A549 (cell line): ENCODE data around the gene TMOD4. TPM values are rescaled to one million over a fixed set of nuclear protein-coding genes. Genes with fewer than 3 reads are reported as not detected.

Source experiments
- ATAC-seq, 2 experiments: fragments of 200-7000 bp in 1 of 2; fragments of >200 bp in 1 of 2; cut with Nextera tagmentation in 1 of 2; cut with Tn5 transposase in 1 of 2; 3 replicates each; pipeline versions ENCODE4 v1.8.0 to v1.9.1; 2018 to 2020; ENCODE audit warnings: mild to moderate bottlenecking in 1 of 2, moderate library complexity in 1 of 2
- CTCF ChIA-PET: fragments of 300-600 bp; sonication (Branson Sonifier 250); formaldehyde crosslinking; extraction: SDS; loops from one replicate; lab custom pipeline; 2021; ENCODE audit warnings: antibody characterized with exemption, inconsistent platforms; lab: Yijun Ruan, JAX
- POLR2A ChIA-PET: fragments of 350-600 bp; formaldehyde crosslinking; extraction: SDS; loops from one replicate; lab custom pipeline; 2021; ENCODE audit warnings: antibody characterized with exemption, inconsistent platforms; lab: Yijun Ruan, JAX
- DNase-seq, 2 experiments: peaks; one replicate each; pipeline versions ENCODE4 v3.0.0 to v3.0.0-alpha.2; 2011 to 2016; ENCODE audit warnings: low read depth in 1 of 2, low spot score in 1 of 2
- FAIRE-seq: peaks from 2 replicates; lab custom pipeline; 2011; peaks lifted over from hg19 to GRCh38; lab: Jason Lieb, UNC
- H3K27ac ChIP-seq, 2 experiments: fragments of >200 bp; sonication (Bioruptor Twin); formaldehyde crosslinking; 3 replicates each; pipeline ENCODE4 v1.5.1; 2016 to 2017
- H3K4me1 ChIP-seq: fragments of >200 bp; sonication (Bioruptor Twin); formaldehyde crosslinking; 3 replicates; pipeline ENCODE4 v1.6.1; 2016
- H3K4me2 ChIP-seq: fragments of >200 bp; sonication (Bioruptor Twin); formaldehyde crosslinking; 3 replicates; pipeline ENCODE4 v1.6.1; 2016
- H3K4me3 ChIP-seq: fragments of >200 bp; sonication (Bioruptor Twin); formaldehyde crosslinking; 3 replicates; pipeline ENCODE4 v1.5.1; 2016
- H3K9me3 ChIP-seq: fragments of >200 bp; sonication (Bioruptor Twin); formaldehyde crosslinking; 3 replicates; pipeline ENCODE4 v1.6.1; 2016
- BCL3 ChIP-seq: fragments of >200 bp; sonication (Bioruptor Twin); formaldehyde crosslinking; IDR thresholded peaks from 3 replicates; pipeline ENCODE4 v1.6.1; 2016
- CBX2 ChIP-seq: fragments of 200-600 bp; sonication (generic); IDR thresholded peaks from 2 replicates; pipeline ENCODE4 v1.6.1; 2016; ENCODE audit warnings: low read depth, mild to moderate bottlenecking, borderline replicate concordance
- CBX8 ChIP-seq: fragments of 200-600 bp; sonication (generic); IDR thresholded peaks from 2 replicates; pipeline ENCODE4 v1.6.1; 2016
- CTCF ChIP-seq: fragments of >200 bp; sonication (Bioruptor Twin); formaldehyde crosslinking; IDR thresholded peaks from 3 replicates; pipeline ENCODE4 v1.5.1; 2016
- E2F6 ChIP-seq: IDR thresholded peaks from 2 replicates; pipeline ENCODE4 v1.6.1; 2012; ENCODE audit warnings: low read depth, borderline replicate concordance
- EP300 ChIP-seq, 2 experiments: fragments of >200 bp; sonication (Bioruptor Twin); formaldehyde crosslinking; IDR thresholded peaks; 2 replicates in 1 of 2; 3 replicates in 1 of 2; pipeline ENCODE4 v1.6.1; 2016 to 2017
- ESRRA ChIP-seq: fragments of 150-350 bp; IDR thresholded peaks from 2 replicates; pipeline ENCODE4 v1.6.1; 2014; ENCODE audit warnings: mild to moderate bottlenecking, low read length, borderline replicate concordance
- FOSL2 ChIP-seq, 2 experiments: fragments of 450-650 bp in 1 of 2; fragments of >200 bp in 1 of 2; sonication (Bioruptor Twin) in 1 of 2; formaldehyde crosslinking; IDR thresholded peaks; 2 replicates each; pipeline versions ENCODE4 v1.5.0 to v1.6.1; 2016 to 2020; ENCODE audit warnings: mild to moderate bottlenecking in 1 of 2, moderate library complexity in 1 of 2
- GATA3 ChIP-seq: IDR thresholded peaks from 2 replicates; pipeline ENCODE4 v1.6.1; 2012; ENCODE audit warnings: borderline replicate concordance
- HDAC2 ChIP-seq: fragments of 200-600 bp; sonication (generic); IDR thresholded peaks from 2 replicates; pipeline ENCODE4 v1.6.1; 2016
- HES2 ChIP-seq: fragments of >200 bp; sonication (Bioruptor Twin); formaldehyde crosslinking; IDR thresholded peaks from 2 replicates; pipeline ENCODE4 v1.6.1; 2016
- HOXA7 ChIP-seq: fragments of 250-450 bp; sonication (Bioruptor Pico); IDR thresholded peaks from 2 replicates; pipeline ENCODE4 v1.5.0; 2020; ENCODE audit warnings: mild to moderate bottlenecking, moderate library complexity
- HOXB13 ChIP-seq: fragments of 250-450 bp; sonication (Bioruptor Pico); IDR thresholded peaks from 2 replicates; pipeline ENCODE4 v1.5.0; 2020; ENCODE audit warnings: low read depth, mild to moderate bottlenecking, moderate library complexity
- JUN ChIP-seq, 2 experiments: fragments of >200 bp; sonication (Bioruptor Twin); formaldehyde crosslinking; IDR thresholded peaks; 2 replicates in 1 of 2; 3 replicates in 1 of 2; pipeline ENCODE4 v1.6.1; 2016 to 2017
- MAX ChIP-seq: IDR thresholded peaks from 2 replicates; pipeline ENCODE4 v1.6.1; 2012
- MAZ ChIP-seq: fragments of 150-350 bp; IDR thresholded peaks from 2 replicates; pipeline ENCODE4 v1.6.1; 2014; ENCODE audit warnings: antibody characterized with exemption, low read depth, low read length, borderline replicate concordance
- MYC ChIP-seq: IDR thresholded peaks from 2 replicates; pipeline ENCODE4 v1.6.1; 2012; ENCODE audit warnings: mild to moderate bottlenecking, inconsistent platforms, low read length, improper control_type of control experiment, borderline replicate concordance
- NFE2L2 ChIP-seq: fragments of 150-350 bp; conservative IDR thresholded peaks from 2 replicates; pipeline ENCODE4 v1.6.1; 2014; ENCODE audit warnings: low read length
- NPAS2 ChIP-seq: fragments of 250-450 bp; sonication (Bioruptor Pico); IDR thresholded peaks from 2 replicates; pipeline ENCODE4 v1.8.0; 2022; ENCODE audit warnings: mild to moderate bottlenecking, moderate library complexity, borderline replicate concordance
- POLR2A ChIP-seq: IDR thresholded peaks from 2 replicates; pipeline ENCODE4 v1.6.1; 2012; ENCODE audit warnings: mild to moderate bottlenecking, low read length
- POLR2AphosphoS2 ChIP-seq: conservative IDR thresholded peaks from 2 replicates; pipeline ENCODE4 v1.6.1; 2012; ENCODE audit warnings: low read length, improper control_type of control experiment, inconsistent platforms
- REST ChIP-seq: fragments of 200-600 bp; sonication (generic); IDR thresholded peaks from 2 replicates; pipeline ENCODE4 v1.6.1; 2016; ENCODE audit warnings: antibody characterized with exemption, mild to moderate bottlenecking, moderate library complexity
- RFX5 ChIP-seq: fragments of 450-650 bp; IDR thresholded peaks from 2 replicates; pipeline ENCODE4 v1.7.1; 2014; ENCODE audit warnings: antibody characterized with exemption, mild to moderate bottlenecking, moderate library complexity
- RNF2 ChIP-seq: fragments of 200-600 bp; sonication (generic); IDR thresholded peaks from 2 replicates; pipeline ENCODE4 v1.6.1; 2016; ENCODE audit warnings: low read depth, mild to moderate bottlenecking, antibody characterized with exemption, moderate library complexity, borderline replicate concordance
- SREBF2 ChIP-seq: fragments of 450-650 bp; IDR thresholded peaks from 2 replicates; pipeline ENCODE4 v1.6.1; 2014; ENCODE audit warnings: mild to moderate bottlenecking, moderate library complexity
- TP53 ChIP-seq: fragments of 250-450 bp; sonication (Bioruptor Pico); IDR thresholded peaks from 2 replicates; pipeline ENCODE4 v1.5.0; 2021; ENCODE audit warnings: mild to moderate bottlenecking, moderate library complexity
- ZC3H11A ChIP-seq: fragments of 450-650 bp; IDR thresholded peaks from 2 replicates; pipeline ENCODE4 v1.6.1; 2014; ENCODE audit warnings: antibody characterized with exemption, mild to moderate bottlenecking
- ZSCAN20 ChIP-seq: fragments of 250-450 bp; sonication (Bioruptor Pico); IDR thresholded peaks from 2 replicates; pipeline ENCODE4 v1.8.0; 2022; ENCODE audit warnings: mild to moderate bottlenecking, moderate library complexity
- WGBS: methylation state at CpG from one replicate; pipeline ENCODE4 v1.1.6; 2017; ENCODE audit errors: missing lambda C conversion rate; 5-methylcytosine and 5-hydroxymethylcytosine counted together
- polyA plus RNA-seq, 4 experiments: library from polyadenylated mRNA; depleted of rRNA in 3 of 4; stranded (reverse); fragments of >200 nt; fragmentation: RNase III in 1 of 4; extraction: RNeasy Plus Mini Kit Qiagen cat#74134 plus additional on column Dnase treatment in 1 of 4; gene quantifications; 2 replicates in 3 of 4; 3 replicates in 1 of 4; pipeline ENCODE4 v1.2.3, GENCODE V29; 2011 to 2017

TMOD4 gene
- polyA plus RNA-seq, 2 of the 4 experiments (the other 2 are of a cell fraction), result 0.30 to 0.49 TPM

- no peak for TF ChIP-seq ZSCAN20
These were observed 45.8 kb upstream of the TMOD4 start (continued) for GRCh38 chr1:151221616-151222015.

GRCh38 chr1:151213560-151213959 is 37.8 kb upstream of the TMOD4 start:
- no peak for TF ChIP-seq RNF2
- no peak for TF ChIP-seq HDAC2
- no peak for TF ChIP-seq ESRRA
- TF ChIP-seq HES2, result no peak
- TF ChIP-seq ZC3H11A, result no peak
- TF ChIP-seq NPAS2 (CRISPR knock-in tag), result no peak
- no peak for TF ChIP-seq MAX
- TF ChIP-seq REST, result no peak
- no peak for TF ChIP-seq TP53
- TF ChIP-seq SREBF2, result no peak
- TF ChIP-seq JUN (IDR thresholded peaks at IDR 0.05), result no peak
- no peak for TF ChIP-seq ZSCAN20
- no peak for TF ChIP-seq FOSL2 (IDR thresholded peaks at IDR 0.05)
- no peak for TF ChIP-seq FOSL2 (CRISPR knock-in tag; IDR thresholded peaks at IDR 0.05)
- no peak for TF ChIP-seq EP300 (IDR thresholded peaks at IDR 0.05)
- no peak for TF ChIP-seq MAZ
- no peak for TF ChIP-seq RFX5
- CTCF ChIA-PET, result interaction anchor here (0.8 to 3.5 kb wide), 3 partner anchors 9 to 38 kb away, joined by 3 to 9 read pairs (median 6); no protein-coding TSS in a partner anchor
- POLR2A ChIA-PET, result no interaction called here
- Histone ChIP-seq H3K4me1 (peaks cover 4% of the 10 kb centered on the region; the same call in 1 of the 3 replicates), H3K4me2 (no peak overlapping the region), H3K9me3 (no peaks in the 10 kb centered on the region), H3K27ac (no peak overlapping the region), H3K4me3 (no peak overlapping the region)
- FAIRE-seq, result no peak
- DNase-seq, result no peak
- no peak for ATAC-seq
- 77% methylated on average over 2 of the region's 2 CpGs for WGBS

- DNase-seq, result no peak
- H3K4me3 ChIP-seq, result no peak overlapping the region
- peaks cover 4% of the 10 kb centered on the region; the same call in 1 of the 3 replicates for H3K4me1 ChIP-seq
- ATAC-seq, result no peak; a peak in 1 of 6 replicates
- 92% methylated on average over 15 of the region's 15 CpGs for WGBS
- no peaks in the 10 kb centered on the region for H3K9me3 ChIP-seq
- CTCF ChIA-PET, result interaction anchor here (1.3 to 3.5 kb wide), 5 partner anchors 17 to 129 kb away, joined by 3 to 9 read pairs (median 6); no protein-coding TSS in a partner anchor
- no peak for FAIRE-seq
- H3K27ac ChIP-seq, result no peak overlapping the region
- H3K4me2 ChIP-seq, result no peak overlapping the region
- POLR2A ChIA-PET, result interaction anchor here (0.7 kb wide), 1 partner anchor 222 kb away, joined by 3 read pairs; no protein-coding TSS in a partner anchor
- no peak for TF ChIP-seq POLR2AphosphoS2
- no peak for TF ChIP-seq HDAC2
- TF ChIP-seq MYC, result no peak
- TF ChIP-seq E2F6, result no peak
- no peak for TF ChIP-seq CBX8
- no peak for TF ChIP-seq GATA3
- no peak for TF ChIP-seq RNF2
- no peak for TF ChIP-seq POLR2A
- no peak for TF ChIP-seq TP53
- no peak for TF ChIP-seq CBX2
- no peak for TF ChIP-seq HOXB13
- TF ChIP-seq CTCF, result no peak
- no peak for TF ChIP-seq HOXA7 (CRISPR knock-in tag)
- TF ChIP-seq ZSCAN20, result no peak
- no peak for TF ChIP-seq BCL3
- TF ChIP-seq NFE2L2, result no peak
These were observed 36.4 kb upstream of the TMOD4 start for GRCh38 chr1:151211972-151212705.
